Measurements from ENCODE around the gene DRD2.

The DRD2 gene

DNA sequence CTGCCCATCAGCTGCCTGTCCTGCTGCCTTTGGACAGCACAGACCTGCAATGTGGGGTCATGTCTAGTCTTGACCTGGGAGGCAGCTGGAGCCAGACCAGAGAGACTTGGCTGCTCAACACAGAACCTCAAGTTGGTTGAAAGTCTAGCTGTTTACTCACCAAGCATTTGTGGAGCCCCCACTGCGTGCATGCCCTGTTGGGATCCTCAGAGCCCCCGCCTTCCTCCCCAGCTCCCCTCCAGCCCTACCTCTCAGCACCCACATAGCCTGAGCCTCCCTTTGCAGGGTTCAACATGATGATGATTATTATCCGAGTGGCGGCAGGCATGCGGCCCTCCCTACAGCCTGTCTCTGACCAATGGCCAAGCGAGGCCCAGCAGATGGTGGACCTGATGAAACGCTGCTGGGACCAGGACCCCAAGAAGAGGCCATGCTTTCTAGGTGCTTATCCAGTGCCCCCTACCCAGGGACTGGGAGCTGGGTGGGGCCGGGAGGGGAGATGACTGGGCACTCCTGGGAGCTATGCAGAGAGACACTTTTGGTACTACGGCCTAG, 79.3 kb downstream of the DRD2 start:
- no peaks in the 10 kb centered on the region for H3K9me2 ChIP-seq (replicated peaks; ENCODE audit: insufficient read depth, low read length)

GRCh38 chr11:113394919-113395318, 80.3 kb downstream of the DRD2 start:
- Histone ChIP-seq H3K36me3 (replicated peaks; ENCODE audit: insufficient read depth, low read length) (no peaks in the 10 kb centered on the region), H3K27me3 (replicated peaks; ENCODE audit: insufficient read depth, low read length) (no peaks in the 10 kb centered on the region), H3K4me2 (ENCODE audit: low read depth, low read length) (no peak overlapping the region), H3K4me1 (ENCODE audit: low read length) (peaks cover 18% of the 10 kb centered on the region), H3K4me3 (ENCODE audit: low read length) (no peak overlapping the region), H3K9me2 (replicated peaks; ENCODE audit: insufficient read depth, low read length) (no peaks in the 10 kb centered on the region), H3K9ac (ENCODE audit: low read length) (no peak overlapping the region), H3K9me3 (replicated peaks; ENCODE audit: insufficient read depth, low read length) (no peaks in the 10 kb centered on the region), H3F3A (ENCODE audit: insufficient read depth, low read length) (peaks cover 10% of the 10 kb centered on the region; the same call in 1 of the 2 replicates), H2AFZ (ENCODE audit: low read length) (no peak overlapping the region), H4K20me1 (ENCODE audit: insufficient read depth, low read length) (no peaks in the 10 kb centered on the region), H3K27ac (ENCODE audit: low read length) (no peak overlapping the region), H3K79me2 (ENCODE audit: low read length) (no peaks in the 10 kb centered on the region)
- TF ChIP-seq EZH2 (optimal IDR thresholded peaks at IDR 0.05; ENCODE audit: low read depth, low read length) (no peak), EZH2phosphoT487 (IDR thresholded peaks at IDR 0.05; ENCODE audit: low read length) (no peak)
- DNase-seq = no peak

More for the DNA sequence above, 79.3 kb downstream of the DRD2 start:
- Histone ChIP-seq H3K9ac (ENCODE audit: low read length) (no peak overlapping the region), H3K4me1 (ENCODE audit: low read length) (peaks cover 18% of the 10 kb centered on the region), H3K36me3 (replicated peaks; ENCODE audit: insufficient read depth, low read length) (no peaks in the 10 kb centered on the region), H3K4me3 (ENCODE audit: low read length) (no peak overlapping the region), H3F3A (ENCODE audit: insufficient read depth, low read length) (peaks cover 10% of the 10 kb centered on the region; the same call in 1 of the 2 replicates), H2AFZ (ENCODE audit: low read length) (no peak overlapping the region), H4K20me1 (ENCODE audit: insufficient read depth, low read length) (no peaks in the 10 kb centered on the region), H3K9me3 (replicated peaks; ENCODE audit: insufficient read depth, low read length) (no peaks in the 10 kb centered on the region), H3K79me2 (ENCODE audit: low read length) (no peaks in the 10 kb centered on the region), H3K4me2 (ENCODE audit: low read depth, low read length) (no peak overlapping the region), H3K27me3 (replicated peaks; ENCODE audit: insufficient read depth, low read length) (no peaks in the 10 kb centered on the region), H3K27ac (ENCODE audit: low read length) (no peak overlapping the region)
- TF ChIP-seq EZH2 (optimal IDR thresholded peaks at IDR 0.05; ENCODE audit: low read depth, low read length) (no peak), CTCF (IDR thresholded peaks at IDR 0.05; ENCODE audit: low read length) (no peak), EZH2phosphoT487 (IDR thresholded peaks at IDR 0.05; ENCODE audit: low read length) (no peak)
- no peak for DNase-seq

DNA sequence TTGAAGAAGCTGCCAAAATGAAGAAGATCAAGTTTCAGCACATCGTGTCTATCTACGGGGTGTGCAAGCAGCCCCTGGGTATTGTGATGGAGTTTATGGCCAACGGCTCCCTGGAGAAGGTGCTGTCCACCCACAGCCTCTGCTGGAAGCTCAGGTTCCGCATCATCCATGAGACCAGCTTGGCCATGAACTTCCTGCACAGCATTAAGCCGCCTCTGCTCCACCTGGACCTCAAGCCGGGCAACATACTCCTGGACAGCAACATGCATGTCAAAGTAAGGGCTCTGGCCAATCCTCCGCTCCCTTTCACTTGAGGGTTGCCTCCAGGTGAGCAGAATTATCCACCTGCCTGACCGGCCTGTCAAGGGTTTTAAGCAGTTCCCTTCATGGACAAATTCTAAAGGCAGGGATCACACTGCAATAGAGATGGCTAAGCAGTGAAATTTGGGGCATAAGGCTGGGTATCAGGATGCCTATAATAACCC, 81.7 kb downstream of the DRD2 start:
- Histone ChIP-seq H3K4me2 (ENCODE audit: low read depth, low read length) (no peak overlapping the region), H3K27ac (ENCODE audit: low read length) (no peak overlapping the region), H3K9me2 (replicated peaks; ENCODE audit: insufficient read depth, low read length) (no peaks in the 10 kb centered on the region), H2AFZ (ENCODE audit: low read length) (no peak overlapping the region), H3K4me1 (ENCODE audit: low read length) (peaks cover 18% of the 10 kb centered on the region), H3K79me2 (ENCODE audit: low read length) (no peaks in the 10 kb centered on the region), H3K9ac (ENCODE audit: low read length) (no peak overlapping the region), H3K36me3 (replicated peaks; ENCODE audit: insufficient read depth, low read length) (no peaks in the 10 kb centered on the region), H3K9me3 (replicated peaks; ENCODE audit: insufficient read depth, low read length) (no peaks in the 10 kb centered on the region), H3K4me3 (ENCODE audit: low read length) (no peak overlapping the region), H4K20me1 (ENCODE audit: insufficient read depth, low read length) (no peaks in the 10 kb centered on the region), H3K27me3 (replicated peaks; ENCODE audit: insufficient read depth, low read length) (no peaks in the 10 kb centered on the region), H3F3A (ENCODE audit: insufficient read depth, low read length) (peaks cover 10% of the 10 kb centered on the region; the same call in 1 of the 2 replicates)
- DNase-seq = no peak
- TF ChIP-seq CTCF (IDR thresholded peaks at IDR 0.05; ENCODE audit: low read length) (no peak), EZH2phosphoT487 (IDR thresholded peaks at IDR 0.05; ENCODE audit: low read length) (no peak), EZH2 (optimal IDR thresholded peaks at IDR 0.05; ENCODE audit: low read depth, low read length) (no peak)

All from MM.1S (cell line).